Measurements from ENCODE around the gene CLEC2L. TPM values are rescaled to one million over a fixed set of nuclear protein-coding genes. Genes with fewer than 3 reads are reported as not detected.

CLEC2L gene
- total and polyA plus RNA-seq, 2 experiments from 2014 or later: 0.26 to 0.27 TPM

DNA sequence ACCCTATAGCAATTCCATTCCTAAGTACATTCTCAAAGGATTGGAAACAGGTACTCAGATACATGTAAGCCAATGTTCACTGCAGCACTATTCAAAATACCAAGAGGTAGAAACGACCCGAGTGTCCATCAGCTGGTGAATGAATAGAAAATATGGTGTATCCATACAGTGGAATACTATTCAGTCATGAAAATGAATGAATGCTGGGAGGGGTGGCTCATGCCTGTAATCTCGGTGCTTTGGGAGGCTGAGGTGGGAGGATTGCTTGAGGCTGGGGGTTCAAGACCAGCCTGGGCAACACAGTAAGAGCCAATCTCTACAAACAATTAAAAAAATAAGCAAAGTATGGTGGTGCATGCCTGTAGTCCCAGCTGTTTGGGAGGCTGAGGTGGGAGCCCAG lies 62.8 kb downstream of the CLEC2L start:
- no peaks in the 10 kb centered on the region for H3K9me3 ChIP-seq (ENCODE audit: low read depth)
- H3K27ac ChIP-seq: no peak overlapping the region
- TF ChIP-seq, protein P1, sequence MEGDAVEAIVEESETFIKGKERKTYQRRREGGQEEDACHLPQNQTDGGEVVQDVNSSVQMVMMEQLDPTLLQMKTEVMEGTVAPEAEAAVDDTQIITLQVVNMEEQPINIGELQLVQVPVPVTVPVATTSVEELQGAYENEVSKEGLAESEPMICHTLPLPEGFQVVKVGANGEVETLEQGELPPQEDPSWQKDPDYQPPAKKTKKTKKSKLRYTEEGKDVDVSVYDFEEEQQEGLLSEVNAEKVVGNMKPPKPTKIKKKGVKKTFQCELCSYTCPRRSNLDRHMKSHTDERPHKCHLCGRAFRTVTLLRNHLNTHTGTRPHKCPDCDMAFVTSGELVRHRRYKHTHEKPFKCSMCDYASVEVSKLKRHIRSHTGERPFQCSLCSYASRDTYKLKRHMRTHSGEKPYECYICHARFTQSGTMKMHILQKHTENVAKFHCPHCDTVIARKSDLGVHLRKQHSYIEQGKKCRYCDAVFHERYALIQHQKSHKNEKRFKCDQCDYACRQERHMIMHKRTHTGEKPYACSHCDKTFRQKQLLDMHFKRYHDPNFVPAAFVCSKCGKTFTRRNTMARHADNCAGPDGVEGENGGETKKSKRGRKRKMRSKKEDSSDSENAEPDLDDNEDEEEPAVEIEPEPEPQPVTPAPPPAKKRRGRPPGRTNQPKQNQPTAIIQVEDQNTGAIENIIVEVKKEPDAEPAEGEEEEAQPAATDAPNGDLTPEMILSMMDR (IDR thresholded peaks at IDR 0.05; ENCODE audit: low read depth, low read length): no peak
- H3K36me3 ChIP-seq: peaks cover 59% of the 10 kb centered on the region
- no peaks in the 10 kb centered on the region for H3K27me3 ChIP-seq
- DNase-seq (ENCODE audit: low read depth in 1 of 2, low spot score in 1 of 2): no peak
- no peak overlapping the region for H3K4me3 ChIP-seq
- H3K4me1 ChIP-seq (ENCODE audit: low read depth): no peaks in the 10 kb centered on the region

DNA sequence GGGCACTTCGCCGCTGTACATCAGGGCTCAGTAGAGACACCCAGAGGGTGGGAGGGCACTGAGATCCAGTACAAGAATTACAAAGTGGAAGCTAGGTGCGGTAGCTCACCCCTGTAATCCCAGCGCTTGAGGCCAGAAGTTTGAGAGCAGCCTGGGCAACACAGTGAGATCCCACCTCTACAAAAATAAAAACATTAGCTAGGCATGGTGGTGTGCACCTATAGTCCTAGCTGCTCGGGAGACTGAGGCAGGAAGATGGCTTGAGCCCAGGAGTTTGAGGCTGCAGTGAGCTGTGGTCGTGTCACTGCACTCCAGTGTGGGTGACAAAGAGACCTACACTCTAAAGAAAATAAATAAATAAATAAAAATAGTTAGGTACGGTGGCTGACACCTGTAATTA lies 64.0 kb downstream of the CLEC2L start:
- Histone ChIP-seq H3K9me3 (ENCODE audit: low read depth) (no peaks in the 10 kb centered on the region), H3K27me3 (no peaks in the 10 kb centered on the region), H3K4me1 (ENCODE audit: low read depth) (no peaks in the 10 kb centered on the region), H3K27ac (no peak overlapping the region), H3K36me3 (peaks cover 60% of the 10 kb centered on the region), H3K4me3 (no peak overlapping the region)
- no peak for DNase-seq (ENCODE audit: low read depth in 1 of 2, low spot score in 1 of 2)
- TF ChIP-seq, protein P1 (IDR thresholded peaks at IDR 0.05; ENCODE audit: low read depth, low read length): no peak

DNA sequence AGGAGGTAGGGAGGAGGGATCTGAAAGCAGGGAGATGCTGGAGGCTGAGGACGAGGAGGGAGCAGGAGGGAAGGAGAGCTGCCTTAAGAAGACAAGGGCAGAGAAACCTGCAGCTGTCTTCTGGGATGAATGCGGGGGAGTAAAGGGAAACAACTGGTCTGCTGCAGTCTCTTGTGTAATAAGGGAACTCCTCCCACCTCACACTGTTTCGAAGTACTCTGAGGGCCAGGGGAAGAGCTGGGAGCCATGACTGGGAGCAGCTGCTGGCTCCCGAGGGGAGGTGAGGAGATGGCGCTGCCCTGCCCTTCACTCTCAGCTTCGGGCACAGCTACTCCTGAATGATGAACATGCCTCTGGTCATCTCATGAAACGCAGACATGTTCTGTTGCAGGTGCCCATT lies 65.1 kb downstream of the CLEC2L start:
- no peaks in the 10 kb centered on the region for H3K4me1 ChIP-seq (ENCODE audit: low read depth)
- no peaks in the 10 kb centered on the region for H3K9me3 ChIP-seq (ENCODE audit: low read depth)
- no peak overlapping the region for H3K27ac ChIP-seq
- no peaks in the 10 kb centered on the region for H3K27me3 ChIP-seq
- H3K36me3 ChIP-seq: peaks cover 62% of the 10 kb centered on the region
- no peak overlapping the region for H3K4me3 ChIP-seq
- DNase-seq (ENCODE audit: low read depth in 1 of 2, low spot score in 1 of 2): peak in 1 of 2 donors; percentile 94
- TF ChIP-seq, protein P1 (IDR thresholded peaks at IDR 0.05; ENCODE audit: low read depth, low read length): no peak

DNA sequence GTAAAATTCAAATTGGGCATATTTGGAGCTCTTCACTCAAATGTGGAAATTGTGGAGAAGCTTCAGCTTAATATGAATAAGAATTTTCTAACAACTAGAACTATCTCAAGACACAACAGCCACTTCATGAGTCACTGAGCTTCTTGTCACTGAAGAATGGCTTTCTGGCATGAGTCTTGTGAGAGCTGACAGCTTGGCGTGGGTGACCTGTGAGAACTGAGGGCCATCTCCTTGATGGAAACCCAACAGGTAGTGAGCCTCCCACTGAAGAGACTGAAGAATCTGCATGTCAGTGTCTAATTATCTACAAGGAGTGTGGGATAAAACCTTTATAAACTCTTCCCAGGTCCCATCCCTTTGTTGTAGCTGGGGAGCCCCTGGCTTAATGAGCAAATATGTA lies 66.0 kb downstream of the CLEC2L start:
- Histone ChIP-seq H3K9me3 (ENCODE audit: low read depth) (no peaks in the 10 kb centered on the region), H3K4me3 (no peak overlapping the region), H3K4me1 (ENCODE audit: low read depth) (no peaks in the 10 kb centered on the region), H3K36me3 (peaks cover 66% of the 10 kb centered on the region), H3K27me3 (no peaks in the 10 kb centered on the region), H3K27ac (no peak overlapping the region)
- no peak for DNase-seq (ENCODE audit: low read depth in 1 of 2, low spot score in 1 of 2)
- TF ChIP-seq, protein P1 (IDR thresholded peaks at IDR 0.05; ENCODE audit: low read depth, low read length): no peak

DNA sequence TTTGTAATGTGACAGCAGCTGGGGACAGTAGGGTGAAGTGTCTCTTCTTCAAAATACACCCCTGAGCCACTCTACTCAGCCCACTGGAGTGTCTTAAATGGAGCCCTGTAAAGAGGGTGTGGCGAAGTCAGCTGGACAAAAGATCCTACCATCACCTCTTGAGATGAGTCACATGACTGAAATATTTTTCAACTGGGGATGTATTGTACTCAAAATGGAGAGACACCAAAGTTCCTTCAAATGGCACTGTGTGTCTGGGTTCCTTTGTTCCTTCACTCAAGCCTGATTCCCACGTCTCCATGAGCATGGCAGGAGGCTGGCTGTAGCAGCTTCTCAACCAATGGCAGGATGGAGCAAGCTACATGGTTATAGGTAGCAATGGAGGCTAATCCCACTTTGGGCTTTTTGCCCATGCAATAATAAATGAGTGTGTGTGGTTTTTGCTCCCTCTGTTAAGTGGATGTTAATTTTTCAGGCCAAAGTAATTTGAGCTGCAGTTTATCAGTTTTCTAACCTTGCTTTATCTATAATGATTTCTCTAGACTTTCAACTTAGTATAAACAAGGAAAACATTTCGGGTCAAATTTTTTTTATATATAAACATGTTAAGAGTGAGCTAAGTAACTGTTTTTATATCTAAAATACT lies 68.2 kb downstream of the CLEC2L start:
- DNase-seq (ENCODE audit: low read depth in 1 of 2, low spot score in 1 of 2): no peak
- H3K4me3 ChIP-seq: no peak overlapping the region
- TF ChIP-seq, protein P1 (IDR thresholded peaks at IDR 0.05; ENCODE audit: low read depth, low read length): no peak
- no peaks in the 10 kb centered on the region for H3K27me3 ChIP-seq
- H3K9me3 ChIP-seq (ENCODE audit: low read depth): no peaks in the 10 kb centered on the region
- H3K36me3 ChIP-seq: peaks cover 73% of the 10 kb centered on the region
- no peak overlapping the region for H3K27ac ChIP-seq
- H3K4me1 ChIP-seq (ENCODE audit: low read depth): no peaks in the 10 kb centered on the region
